Measurements from ENCODE around the gene RAD51B.

Gene RAD51B

GRCh38 chr14:68575426-68575825 lies 755.8 kb downstream of the RAD51B start:
- FAIRE-seq (no peak), DNase-seq (ENCODE audit: insufficient read length) (no peak)
- no peak for TF ChIP-seq POLR2AphosphoS5 (IDR thresholded peaks at IDR 0.05; ENCODE audit: low read depth, low read length)
- TF ChIP-seq POLR2A (IDR thresholded peaks at IDR 0.05; ENCODE audit: low read depth, low read length): no peak
- TF ChIP-seq TAF1 (IDR thresholded peaks at IDR 0.05; ENCODE audit: borderline replicate concordance, low read depth, low read length): no peak

GRCh38 chr14:68576031-68576430 lies 756.5 kb downstream of the RAD51B start:
- DNase-seq (ENCODE audit: insufficient read length): no peak
- TF ChIP-seq TAF1 (IDR thresholded peaks at IDR 0.05; ENCODE audit: borderline replicate concordance, low read depth, low read length): no peak
- no peak for TF ChIP-seq POLR2AphosphoS5 (IDR thresholded peaks at IDR 0.05; ENCODE audit: low read depth, low read length)
- TF ChIP-seq POLR2A (IDR thresholded peaks at IDR 0.05; ENCODE audit: low read depth, low read length): no peak
- FAIRE-seq: no peak

- no peak for DNase-seq (ENCODE audit: insufficient read length)
- TF ChIP-seq TAF1 (IDR thresholded peaks at IDR 0.05; ENCODE audit: borderline replicate concordance, low read depth, low read length): no peak
- no peak for TF ChIP-seq POLR2A (IDR thresholded peaks at IDR 0.05; ENCODE audit: low read depth, low read length)
- no peak for TF ChIP-seq POLR2AphosphoS5 (IDR thresholded peaks at IDR 0.05; ENCODE audit: low read depth, low read length)
- no peak for FAIRE-seq
Measured at GRCh38 chr14:68576496-68577244, 757.1 kb downstream of the RAD51B start.

GRCh38 chr14:68577802-68578541 lies 758.4 kb downstream of the RAD51B start:
- DNase-seq (ENCODE audit: insufficient read length): no peak
- FAIRE-seq: no peak
- TF ChIP-seq TAF1 (IDR thresholded peaks at IDR 0.05; ENCODE audit: borderline replicate concordance, low read depth, low read length) (no peak), POLR2A (IDR thresholded peaks at IDR 0.05; ENCODE audit: low read depth, low read length) (no peak), POLR2AphosphoS5 (IDR thresholded peaks at IDR 0.05; ENCODE audit: low read depth, low read length) (no peak)

- TF ChIP-seq POLR2A (IDR thresholded peaks at IDR 0.05; ENCODE audit: low read depth, low read length): no peak
- no peak for TF ChIP-seq TAF1 (IDR thresholded peaks at IDR 0.05; ENCODE audit: borderline replicate concordance, low read depth, low read length)
- TF ChIP-seq POLR2AphosphoS5 (IDR thresholded peaks at IDR 0.05; ENCODE audit: low read depth, low read length): no peak
- FAIRE-seq (no peak), DNase-seq (ENCODE audit: insufficient read length) (no peak)
Measured at GRCh38 chr14:68578597-68578996, 759.0 kb downstream of the RAD51B start.

- TF ChIP-seq POLR2AphosphoS5 (IDR thresholded peaks at IDR 0.05; ENCODE audit: low read depth, low read length): no peak
- no peak for TF ChIP-seq TAF1 (IDR thresholded peaks at IDR 0.05; ENCODE audit: borderline replicate concordance, low read depth, low read length)
- no peak for TF ChIP-seq POLR2A (IDR thresholded peaks at IDR 0.05; ENCODE audit: low read depth, low read length)
- no peak for FAIRE-seq
- no peak for DNase-seq (ENCODE audit: insufficient read length)
Measured at GRCh38 chr14:68580096-68580645, 760.6 kb downstream of the RAD51B start.

GRCh38 chr14:68580671-68581070 lies 761.1 kb downstream of the RAD51B start:
- DNase-seq (ENCODE audit: insufficient read length): no peak
- no peak for FAIRE-seq
- TF ChIP-seq POLR2AphosphoS5 (IDR thresholded peaks at IDR 0.05; ENCODE audit: low read depth, low read length) (no peak), TAF1 (IDR thresholded peaks at IDR 0.05; ENCODE audit: borderline replicate concordance, low read depth, low read length) (no peak), POLR2A (IDR thresholded peaks at IDR 0.05; ENCODE audit: low read depth, low read length) (no peak)

- no peak for FAIRE-seq
- TF ChIP-seq TAF1 (IDR thresholded peaks at IDR 0.05; ENCODE audit: borderline replicate concordance, low read depth, low read length): no peak
- no peak for TF ChIP-seq POLR2AphosphoS5 (IDR thresholded peaks at IDR 0.05; ENCODE audit: low read depth, low read length)
- no peak for TF ChIP-seq POLR2A (IDR thresholded peaks at IDR 0.05; ENCODE audit: low read depth, low read length)
- no peak for DNase-seq (ENCODE audit: insufficient read length)
Measured at GRCh38 chr14:68583548-68584280, 764.1 kb downstream of the RAD51B start.

GRCh38 chr14:68584786-68585185 lies 765.2 kb downstream of the RAD51B start:
- DNase-seq (ENCODE audit: insufficient read length): no peak
- no peak for FAIRE-seq
- TF ChIP-seq TAF1 (IDR thresholded peaks at IDR 0.05; ENCODE audit: borderline replicate concordance, low read depth, low read length) (no peak), POLR2AphosphoS5 (IDR thresholded peaks at IDR 0.05; ENCODE audit: low read depth, low read length) (no peak)

- TF ChIP-seq POLR2AphosphoS5 (IDR thresholded peaks at IDR 0.05; ENCODE audit: low read depth, low read length): no peak
- no peak for TF ChIP-seq POLR2A (IDR thresholded peaks at IDR 0.05; ENCODE audit: low read depth, low read length)
- TF ChIP-seq TAF1 (IDR thresholded peaks at IDR 0.05; ENCODE audit: borderline replicate concordance, low read depth, low read length): no peak
- FAIRE-seq (no peak), DNase-seq (ENCODE audit: insufficient read length) (no peak)
Measured at GRCh38 chr14:68585690-68586089, 766.1 kb downstream of the RAD51B start.

All from GM12892 (cell line).